ENCODE measurements around the gene TNNT1.
A peak's percentile ranks its signal among the peaks of the same experiment; 100 is the strongest.

TNNT1 gene

DNA sequence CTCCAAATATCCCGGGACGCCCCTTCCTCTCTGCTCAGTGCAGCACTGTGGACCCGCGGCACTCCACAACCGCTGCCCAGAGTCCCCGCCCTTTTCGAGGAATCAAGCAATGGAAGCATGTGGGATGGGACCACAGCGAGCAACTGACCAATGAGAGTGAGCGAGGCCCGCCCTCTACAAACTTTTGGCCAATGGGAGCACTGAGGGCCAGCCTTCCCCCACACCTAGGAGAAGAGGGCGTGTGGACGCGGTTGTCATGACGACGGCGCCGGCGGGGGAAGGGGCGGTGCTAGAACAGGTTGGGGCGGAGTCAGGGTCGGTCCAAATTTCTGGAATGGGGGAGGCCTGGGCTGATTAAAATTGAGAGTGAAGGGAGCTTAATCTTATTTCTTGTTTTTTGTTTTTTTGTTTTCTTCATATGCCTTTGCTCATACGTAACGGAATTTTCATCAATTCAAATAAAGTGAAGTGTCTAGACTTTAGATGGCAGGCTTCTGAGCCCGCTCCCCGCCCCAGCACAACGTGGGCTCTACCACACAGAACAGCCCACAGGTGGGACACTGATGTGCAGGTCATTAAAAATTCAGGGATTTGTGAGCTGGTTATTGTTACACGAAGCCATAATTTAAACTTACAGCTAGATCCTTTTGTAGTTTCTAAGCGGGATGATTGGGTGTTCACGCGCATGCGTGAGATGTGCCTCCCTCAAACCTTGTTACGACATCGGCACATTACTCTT is 17.7 kb upstream of the TNNT1 start, which contains the start of gene DNAAF3:
Gene DNAAF3, minus strand, starts transcription at position 84 of the 739 bp plus-strand sequence. CDS start 200 bp downstream, outside the sequence.
- TF ChIP-seq ZFX (IDR thresholded peaks at IDR 0.05; ENCODE audit: borderline replicate concordance): no peak
- TF ChIP-seq, protein P1, sequence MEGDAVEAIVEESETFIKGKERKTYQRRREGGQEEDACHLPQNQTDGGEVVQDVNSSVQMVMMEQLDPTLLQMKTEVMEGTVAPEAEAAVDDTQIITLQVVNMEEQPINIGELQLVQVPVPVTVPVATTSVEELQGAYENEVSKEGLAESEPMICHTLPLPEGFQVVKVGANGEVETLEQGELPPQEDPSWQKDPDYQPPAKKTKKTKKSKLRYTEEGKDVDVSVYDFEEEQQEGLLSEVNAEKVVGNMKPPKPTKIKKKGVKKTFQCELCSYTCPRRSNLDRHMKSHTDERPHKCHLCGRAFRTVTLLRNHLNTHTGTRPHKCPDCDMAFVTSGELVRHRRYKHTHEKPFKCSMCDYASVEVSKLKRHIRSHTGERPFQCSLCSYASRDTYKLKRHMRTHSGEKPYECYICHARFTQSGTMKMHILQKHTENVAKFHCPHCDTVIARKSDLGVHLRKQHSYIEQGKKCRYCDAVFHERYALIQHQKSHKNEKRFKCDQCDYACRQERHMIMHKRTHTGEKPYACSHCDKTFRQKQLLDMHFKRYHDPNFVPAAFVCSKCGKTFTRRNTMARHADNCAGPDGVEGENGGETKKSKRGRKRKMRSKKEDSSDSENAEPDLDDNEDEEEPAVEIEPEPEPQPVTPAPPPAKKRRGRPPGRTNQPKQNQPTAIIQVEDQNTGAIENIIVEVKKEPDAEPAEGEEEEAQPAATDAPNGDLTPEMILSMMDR (IDR thresholded peaks at IDR 0.05): no peak
- peak within 1 kb of the TSS; percentile 91 for H3K27ac ChIP-seq

DNA sequence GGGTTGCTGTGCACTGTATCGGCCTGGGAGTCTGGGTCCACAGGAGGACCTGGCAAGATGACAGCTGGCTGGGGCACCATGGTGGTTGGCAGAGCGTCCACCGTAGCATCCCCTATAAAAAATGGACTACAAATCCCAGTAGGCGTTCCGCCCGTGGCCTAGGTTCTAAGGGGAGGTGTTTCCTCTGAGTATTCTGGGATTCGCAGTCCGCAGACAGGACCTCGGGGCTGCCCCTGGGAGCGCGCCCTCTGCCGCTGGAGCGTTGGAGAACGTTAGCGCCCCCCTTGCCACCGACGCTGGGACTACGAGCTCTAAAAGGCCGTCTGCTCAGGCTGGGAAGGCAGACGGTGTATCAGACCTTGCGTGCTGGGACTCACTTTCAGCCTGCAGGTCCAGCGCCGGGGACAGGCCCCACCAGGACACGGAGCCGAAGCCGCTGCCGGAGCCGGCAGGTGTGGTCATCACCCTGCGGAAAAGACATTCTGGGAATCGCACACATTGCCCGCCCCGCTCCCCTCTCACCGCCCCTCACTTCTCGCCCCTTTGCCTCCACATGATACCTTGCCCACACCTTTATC is 17.0 kb upstream of the TNNT1 start:
- TF ChIP-seq, protein P1 (IDR thresholded peaks at IDR 0.05): peak; percentile 96
- TF ChIP-seq ZFX (IDR thresholded peaks at IDR 0.05; ENCODE audit: borderline replicate concordance): no peak
- H3K27ac ChIP-seq: peak overlapping the region; percentile 91

DNA sequence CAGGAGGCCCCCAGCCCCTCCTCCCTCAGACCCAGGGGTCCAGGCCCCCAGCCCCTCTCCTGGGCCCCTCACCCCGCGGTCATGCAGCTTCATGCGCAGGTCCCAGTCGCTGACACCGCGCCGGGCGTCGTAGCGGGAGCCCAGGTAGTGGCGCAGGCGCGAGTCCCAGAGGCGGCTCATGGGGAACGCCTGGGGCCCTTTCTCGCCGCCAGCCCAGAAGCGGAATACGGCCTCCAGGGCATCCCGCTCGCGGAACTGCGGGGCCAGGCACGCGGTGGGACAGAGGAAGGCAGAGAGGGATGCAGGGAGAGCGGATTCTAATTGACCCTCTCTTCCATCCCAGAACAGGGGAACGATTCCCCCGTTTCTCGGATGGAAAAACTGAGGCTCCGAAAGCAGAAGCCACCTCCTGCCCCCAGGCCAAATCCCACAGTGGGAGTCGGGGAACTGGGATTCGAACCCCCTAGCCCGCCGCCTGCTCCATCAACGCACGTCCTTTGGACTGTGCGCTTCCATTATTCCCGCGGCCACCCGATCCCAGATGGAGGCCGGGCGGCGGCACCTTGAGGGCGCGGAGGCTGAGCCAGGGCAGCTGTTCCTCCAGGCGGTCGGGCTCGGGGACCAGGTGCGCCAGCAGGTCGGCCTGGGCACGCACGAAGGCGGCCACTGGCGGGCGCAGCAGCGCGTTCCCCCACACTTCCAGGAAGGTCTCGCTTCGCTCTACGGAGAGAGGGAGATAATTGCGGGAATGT is 12.7 kb upstream of the TNNT1 start:
- no peak overlapping the region for H3K27ac ChIP-seq
- TF ChIP-seq, protein P1 (IDR thresholded peaks at IDR 0.05): peak; percentile 7; the same call in 1 of the 2 replicates
- no peak for TF ChIP-seq ZFX (IDR thresholded peaks at IDR 0.05; ENCODE audit: borderline replicate concordance)

DNA sequence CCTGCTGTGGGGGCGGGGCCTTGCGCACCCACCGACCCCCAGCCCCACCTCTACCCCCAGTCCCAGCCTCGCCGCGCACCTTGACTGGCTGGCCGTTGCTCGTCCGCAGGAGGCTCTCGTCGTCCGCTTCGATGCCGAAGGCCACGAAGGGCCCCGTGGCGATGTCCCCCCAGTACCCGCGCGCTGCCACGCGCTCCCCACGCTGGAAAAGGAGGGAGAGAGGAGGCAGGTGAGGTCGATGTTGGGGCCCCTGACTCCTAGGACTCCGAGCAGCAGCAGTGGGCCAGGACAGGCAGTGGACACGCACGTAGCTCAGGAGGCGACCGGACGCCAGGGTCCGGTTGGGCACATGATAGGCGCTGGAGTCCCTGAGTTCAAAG is 12.0 kb upstream of the TNNT1 start:
- TF ChIP-seq, protein P1 (IDR thresholded peaks at IDR 0.05): no peak
- TF ChIP-seq ZFX (IDR thresholded peaks at IDR 0.05; ENCODE audit: borderline replicate concordance): no peak
- H3K27ac ChIP-seq: no peak overlapping the region

DNA sequence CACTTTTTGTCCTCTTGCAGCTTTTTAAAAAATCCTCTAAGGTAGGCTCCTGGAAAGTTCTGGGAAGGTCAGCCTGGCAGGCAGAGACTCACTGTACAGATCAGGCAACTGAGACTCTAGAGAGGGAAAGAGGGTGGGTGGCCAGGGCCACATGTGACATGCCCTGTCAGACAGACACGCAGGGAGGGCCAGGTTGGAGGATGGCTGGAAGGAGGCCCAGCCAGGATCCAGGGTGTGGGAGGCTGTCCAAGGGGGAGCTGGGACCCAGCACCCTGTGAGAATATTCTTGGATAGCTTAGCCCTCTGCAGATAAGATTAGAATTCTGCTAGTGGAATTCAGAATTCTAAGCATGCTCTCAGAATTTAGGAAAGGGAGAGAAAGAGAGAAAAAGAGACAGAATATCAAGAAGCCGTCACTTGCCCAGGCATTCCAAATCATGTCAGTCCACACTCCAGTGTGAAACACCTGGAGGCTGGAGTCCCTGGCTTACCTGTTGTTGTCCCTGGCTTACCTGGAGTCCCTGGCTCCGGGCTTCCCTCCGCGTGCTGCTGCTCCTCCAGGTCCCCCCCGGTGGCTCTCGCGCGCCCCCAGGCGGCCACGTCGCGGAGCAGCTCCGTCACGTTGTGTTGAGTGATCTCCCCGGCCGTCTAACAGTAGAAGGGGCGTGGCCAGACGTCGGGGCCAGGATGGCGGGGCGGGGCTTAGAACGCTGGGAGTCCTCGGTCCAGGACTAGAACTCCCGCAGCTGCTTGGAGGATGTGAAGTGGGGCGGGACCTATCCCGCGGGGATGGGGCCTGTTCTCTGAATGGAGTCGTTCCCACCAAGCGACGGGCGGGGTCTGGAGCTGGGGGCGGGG is 11.4 kb upstream of the TNNT1 start:
- peak overlapping the region; percentile 32; the same call in 1 of the 2 replicates for H3K27ac ChIP-seq
- TF ChIP-seq, protein P1 (IDR thresholded peaks at IDR 0.05): peak; percentile 100
- TF ChIP-seq ZFX (IDR thresholded peaks at IDR 0.05; ENCODE audit: borderline replicate concordance): no peak

DNA sequence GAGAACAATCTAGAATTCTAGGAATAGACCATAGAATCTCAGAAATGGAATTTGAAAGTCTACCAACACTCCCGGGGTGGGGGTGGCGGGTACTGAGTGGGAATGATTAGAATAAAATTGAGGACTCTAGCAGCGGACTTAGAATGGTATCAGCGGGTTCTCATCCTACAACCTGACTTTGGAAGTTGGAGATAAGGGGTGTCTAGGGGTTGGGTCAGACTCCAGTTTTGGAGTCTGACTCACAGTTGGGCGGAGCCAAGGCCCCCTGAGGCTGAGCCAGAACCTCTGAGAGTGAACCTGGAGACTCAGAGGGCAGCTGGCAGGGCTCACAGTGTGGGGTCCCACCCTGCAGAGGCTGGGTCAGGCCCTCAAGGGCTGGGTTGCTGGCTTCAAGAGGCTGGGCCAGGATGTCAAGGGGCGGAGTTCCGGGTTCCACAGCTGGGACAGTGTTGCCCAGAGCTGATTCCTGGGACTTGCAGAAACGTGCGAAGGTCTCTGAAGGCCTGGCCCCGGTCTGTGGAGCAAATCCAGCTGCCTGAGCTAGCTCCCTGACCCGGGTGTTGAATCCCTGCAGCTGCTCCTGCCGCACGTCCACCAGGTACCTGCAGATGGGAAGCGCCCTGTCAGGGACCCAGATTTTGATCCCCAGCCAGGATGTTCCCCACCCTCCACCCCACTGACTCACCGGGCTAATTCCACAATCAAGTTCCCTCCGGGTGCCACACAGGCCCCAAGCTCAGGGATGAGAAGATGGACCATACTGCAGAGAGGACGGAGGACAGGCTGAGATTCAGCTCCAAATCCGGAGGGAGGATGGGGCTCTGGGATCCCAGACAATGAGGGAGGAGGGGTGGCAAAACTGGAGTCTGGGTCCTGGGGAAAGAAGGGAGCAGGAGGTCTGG is 10.1 kb upstream of the TNNT1 start:
- TF ChIP-seq, protein P1 (IDR thresholded peaks at IDR 0.05): no peak
- TF ChIP-seq ZFX (IDR thresholded peaks at IDR 0.05; ENCODE audit: borderline replicate concordance): no peak
- no peak overlapping the region for H3K27ac ChIP-seq

Measured in 22Rv1 (cell line).